Naive thymus-derived CD8-positive, alpha-beta T cell (primary cell): ENCODE measurements around the gene TNFAIP2. TPM values are rescaled to one million over a fixed set of nuclear protein-coding genes. Genes with fewer than 3 reads are reported as not detected.

Experiments
- ATAC-seq, 2 donors: fragments of 150-1000 bp; cut with Tn5 transposase in 1 of 2; sonication (Bioruptor Pico), chemical (Tn5 transposase) in 1 of 2; 1 replicate in 1 of 2; 2 replicates in 1 of 2; pipeline ENCODE4 v1.10.0; 2021; ENCODE audit warnings: mild to moderate bottlenecking in 2 of 2, moderate library complexity in 2 of 2
- POLR2A ChIA-PET: fragments of 350-600 bp; sonication (Branson Sonifier 250); formaldehyde crosslinking; loops from one replicate; lab custom pipeline; 2021; ENCODE audit warnings: antibody characterized with exemption; lab: Charles Lee
- DNase-seq, 10 donors: peaks; one replicate each; pipeline versions ENCODE4 v3.0.0 to v3.0.0-alpha.2; 2020 to 2022
- H3K27ac Mint-ChIP-seq, 10 donors: one replicate each; pipeline ENCODE4 v1.8.0; 2020 to 2022; ENCODE audit warnings: mild to moderate bottlenecking in 10 of 10, mixed read lengths in 10 of 10, moderate library complexity in 4 of 10, inconsistent platforms in 1 of 10
- H3K27me3 Mint-ChIP-seq, 5 donors: one replicate each; pipeline ENCODE4 v1.8.0; 2021 to 2022; ENCODE audit warnings: mixed read lengths in 5 of 5
- H3K36me3 Mint-ChIP-seq, 3 donors: one replicate each; pipeline ENCODE4 v1.8.0; 2020 to 2022; ENCODE audit warnings: mixed read lengths in 3 of 3, mild to moderate bottlenecking in 2 of 3, inconsistent platforms in 1 of 3
- H3K4me1 Mint-ChIP-seq, 4 donors: one replicate each; pipeline ENCODE4 v1.8.0; 2021 to 2022; ENCODE audit warnings: mixed read lengths in 4 of 4
- H3K4me3 Mint-ChIP-seq, 10 donors: one replicate each; pipeline ENCODE4 v1.8.0; 2020 to 2022; ENCODE audit warnings: mild to moderate bottlenecking in 10 of 10, mixed read lengths in 10 of 10, moderate library complexity in 6 of 10, inconsistent platforms in 1 of 10
- H3K9me3 Mint-ChIP-seq, 9 donors: one replicate each; pipeline ENCODE4 v1.8.0; 2020 to 2022; ENCODE audit warnings: mixed read lengths in 9 of 9, mild to moderate bottlenecking in 3 of 9, inconsistent platforms in 1 of 9, moderate library complexity in 1 of 9
- polyA plus RNA-seq, 3 donors: library from polyadenylated mRNA; unstranded; fragments of 300-500 nt; fragmentation: Illumina TruSeq; gene quantifications; one replicate each; pipeline ENCODE4 v1.2.3, GENCODE V29; 2021
- total RNA-seq, 8 experiments: library from RNA in 2 of 8; stranded (reverse) in 2 of 8; gene quantifications; one replicate each; pipeline ENCODE4 v1.2.3 and lab custom pipeline; 2021 to 2026

The TNFAIP2 gene
- total and polyA plus RNA-seq, 5 experiments from 2014 or later: 0.55 to 1.0 TPM; not detected in 3

DNA sequence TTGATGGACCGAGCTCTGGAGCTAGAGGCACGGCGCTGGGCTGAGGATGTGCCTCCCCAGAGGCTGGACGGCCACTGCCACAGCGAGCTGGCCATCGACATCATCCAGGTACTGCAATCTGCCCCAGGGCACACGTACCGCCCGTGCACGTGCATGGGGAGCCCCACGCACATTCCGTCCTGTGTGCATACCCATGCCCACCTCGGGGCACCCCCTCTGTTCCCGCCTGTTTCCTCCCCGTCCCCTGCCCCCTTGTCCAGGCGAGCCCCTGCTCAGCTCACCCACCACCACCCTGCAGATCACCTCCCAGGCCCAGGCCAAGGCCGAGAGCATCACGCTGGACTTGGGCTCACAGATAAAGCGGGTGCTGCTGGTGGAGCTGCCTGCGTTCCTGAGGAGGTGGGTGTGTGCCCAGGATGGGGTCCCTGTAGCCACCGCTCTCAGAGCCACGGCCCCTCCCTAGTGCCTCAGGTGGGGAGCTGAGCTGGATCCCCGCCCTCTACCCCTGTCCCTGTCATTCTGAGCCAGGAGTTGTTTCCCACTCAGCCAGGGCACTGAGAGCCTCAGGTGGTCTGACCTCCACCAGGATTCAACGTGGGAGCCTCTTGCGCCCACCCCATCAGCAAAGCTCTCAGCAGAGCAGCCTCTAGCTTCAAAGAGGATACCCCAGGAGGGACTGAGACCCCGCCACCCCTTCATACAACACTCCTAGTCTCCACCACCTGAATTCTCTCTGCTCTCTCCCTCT, 6.9 kb downstream of the TNFAIP2 start:
- Mint-ChIP-seq H3K27ac (no peak overlapping the region), H3K4me1 (peaks cover 0 to 2% (median 0%) of the 10 kb centered on the region in 4 donors), H3K4me3 (no peak overlapping the region), H3K27me3 (peaks cover 0 to 12% (median 4%) of the 10 kb centered on the region in 5 donors), H3K9me3 (peaks cover 0 to 2% (median 0%) of the 10 kb centered on the region in 9 donors), H3K36me3 (no peaks in the 10 kb centered on the region)
- peak in 1 of 10 donors; percentile 40 for DNase-seq
- POLR2A ChIA-PET: no interaction called here
- ATAC-seq: no peak

DNA sequence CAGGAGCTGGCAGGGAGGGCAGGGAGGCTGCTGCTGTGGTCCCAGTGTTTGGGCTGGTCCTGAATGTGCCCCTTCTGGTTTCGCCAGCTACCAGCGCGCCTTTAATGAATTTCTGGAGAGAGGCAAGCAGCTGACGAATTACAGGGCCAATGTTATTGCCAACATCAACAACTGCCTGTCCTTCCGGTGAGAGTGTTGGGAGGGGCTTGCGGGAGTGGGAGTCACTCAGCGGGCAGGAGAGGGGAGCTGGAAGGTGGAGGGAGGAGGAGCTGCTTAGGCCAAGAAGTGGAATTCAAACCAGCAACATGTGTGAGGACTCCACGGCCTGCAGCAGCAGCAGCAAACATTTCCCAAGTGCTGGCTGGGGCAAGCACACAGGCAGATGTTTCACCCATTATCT, 7.7 kb downstream of the TNFAIP2 start:
- Mint-ChIP-seq H3K36me3 (no peaks in the 10 kb centered on the region), H3K9me3 (peaks cover 0 to 2% (median 0%) of the 10 kb centered on the region in 9 donors), H3K27me3 (peaks cover 0 to 12% (median 0%) of the 10 kb centered on the region in 5 donors), H3K4me1 (peaks cover 0 to 2% (median 0%) of the 10 kb centered on the region in 4 donors), H3K4me3 (no peak overlapping the region), H3K27ac (peak overlapping the region in 2 of 10 donors; percentile 58 to 62)
- DNase-seq (peak in 1 of 10 donors; percentile 52), ATAC-seq (no peak)
- POLR2A ChIA-PET: no interaction called here

DNA sequence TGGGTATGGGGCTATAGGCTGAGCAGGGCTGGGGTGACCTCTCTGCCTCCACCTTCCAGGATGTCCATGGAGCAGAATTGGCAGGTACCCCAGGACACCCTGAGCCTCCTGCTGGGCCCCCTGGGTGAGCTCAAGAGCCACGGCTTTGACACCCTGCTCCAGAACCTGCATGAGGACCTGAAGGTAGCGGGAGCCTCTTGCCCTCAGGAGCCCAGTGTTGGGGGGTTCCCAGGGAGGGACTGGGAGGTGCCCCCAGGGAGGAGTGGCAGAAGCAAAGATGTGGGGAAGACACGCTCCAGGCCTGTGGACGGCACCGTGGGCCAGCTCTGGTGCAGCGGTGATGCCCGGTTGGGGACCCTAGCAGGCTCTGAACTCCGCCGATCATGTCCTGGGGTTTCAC, 8.3 kb downstream of the TNFAIP2 start:
- POLR2A ChIA-PET: no interaction called here
- Mint-ChIP-seq H3K27me3 (peaks cover 0 to 12% (median 0%) of the 10 kb centered on the region in 5 donors), H3K27ac (no peak overlapping the region), H3K9me3 (no peaks in the 10 kb centered on the region), H3K4me3 (no peak overlapping the region), H3K4me1 (no peaks in the 10 kb centered on the region), H3K36me3 (no peaks in the 10 kb centered on the region)
- DNase-seq (peak in 1 of 10 donors; percentile 53), ATAC-seq (no peak)

DNA sequence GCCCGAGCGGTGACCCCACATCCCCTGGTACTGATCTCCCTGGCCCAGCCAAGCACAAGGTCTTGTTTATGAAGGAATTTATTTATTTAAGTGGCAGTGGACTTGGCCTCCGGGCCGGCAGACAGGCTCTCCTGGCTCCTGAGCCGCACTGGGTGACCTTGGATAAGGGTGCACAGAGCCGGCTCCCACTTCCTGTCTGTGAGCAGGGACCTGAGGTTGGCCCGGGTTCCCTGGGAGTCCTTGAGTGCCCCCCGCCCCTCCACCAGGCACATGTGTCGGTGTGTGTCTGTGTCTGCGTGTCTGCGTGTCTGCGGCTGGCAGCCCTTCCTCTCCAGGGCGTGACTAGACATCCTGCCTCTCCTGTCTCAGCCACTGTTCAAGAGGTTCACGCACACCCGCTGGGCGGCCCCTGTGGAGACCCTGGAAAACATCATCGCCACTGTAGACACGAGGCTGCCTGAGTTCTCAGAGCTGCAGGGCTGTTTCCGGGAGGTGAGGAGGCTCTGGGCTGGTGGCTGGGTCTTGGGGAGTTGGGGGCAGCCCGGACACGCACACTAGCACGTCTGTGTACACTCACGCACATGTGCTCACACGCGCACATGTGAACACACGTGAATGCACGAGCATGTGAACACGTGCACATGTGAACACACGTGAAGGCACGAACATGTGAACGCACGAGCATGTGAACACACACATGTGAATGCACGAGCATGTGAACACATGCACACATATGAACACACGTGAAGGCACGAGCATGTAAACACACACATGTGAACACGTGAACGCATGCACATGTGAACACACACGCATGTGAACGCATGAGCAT, 9.3 kb downstream of the TNFAIP2 start:
- H3K9me3 Mint-ChIP-seq: no peaks in the 10 kb centered on the region
- H3K4me3 Mint-ChIP-seq: no peak overlapping the region
- DNase-seq (peak in 1 of 10 donors; percentile 52), ATAC-seq (no peak)
- H3K4me1 Mint-ChIP-seq: no peaks in the 10 kb centered on the region
- no peak overlapping the region for H3K27ac Mint-ChIP-seq
- H3K36me3 Mint-ChIP-seq: no peaks in the 10 kb centered on the region
- H3K27me3 Mint-ChIP-seq: peaks cover 0 to 12% (median 2%) of the 10 kb centered on the region in 5 donors
- POLR2A ChIA-PET: no interaction called here

DNA sequence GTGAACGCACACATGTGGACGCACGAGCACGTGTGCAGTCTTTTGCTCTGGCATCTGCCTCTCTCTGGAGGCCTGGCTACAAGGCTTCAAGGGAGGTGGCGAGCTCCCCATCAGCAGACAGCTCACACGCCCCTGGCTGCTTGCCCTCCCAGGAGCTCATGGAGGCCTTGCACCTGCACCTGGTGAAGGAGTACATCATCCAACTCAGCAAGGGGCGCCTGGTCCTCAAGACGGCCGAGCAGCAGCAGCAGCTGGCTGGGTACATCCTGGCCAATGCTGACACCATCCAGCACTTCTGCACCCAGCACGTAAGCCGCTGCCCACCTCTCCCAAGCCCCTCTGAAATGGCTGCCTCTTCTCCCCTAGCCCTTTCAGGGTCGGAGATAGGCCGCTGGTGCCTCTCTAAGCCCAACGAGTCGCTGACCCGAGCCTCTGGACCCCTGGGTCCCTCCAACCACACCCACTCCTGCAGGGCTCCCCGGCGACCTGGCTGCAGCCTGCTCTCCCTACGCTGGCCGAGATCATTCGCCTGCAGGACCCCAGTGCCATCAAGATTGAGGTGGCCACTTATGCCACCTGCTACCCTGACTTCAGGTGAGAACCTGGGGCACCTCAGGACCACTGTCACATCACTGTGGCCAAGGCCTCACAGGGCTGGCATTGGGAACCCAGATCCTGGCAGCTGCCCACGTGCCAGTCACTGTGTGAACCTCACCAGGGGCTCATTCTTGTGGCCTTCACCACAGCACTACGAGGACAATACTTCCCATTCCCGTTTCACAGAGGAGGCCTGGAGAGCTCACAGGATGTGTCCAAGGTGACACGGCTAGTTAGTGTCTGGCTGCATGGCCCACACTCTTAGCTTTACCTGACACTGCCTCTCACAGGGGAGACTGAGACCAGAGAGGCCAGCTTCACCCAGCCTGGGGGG, 10.2 kb downstream of the TNFAIP2 start:
- H3K4me3 Mint-ChIP-seq: no peak overlapping the region
- H3K27me3 Mint-ChIP-seq: peaks cover 0 to 9% (median 2%) of the 10 kb centered on the region in 5 donors
- no peaks in the 10 kb centered on the region for H3K36me3 Mint-ChIP-seq
- POLR2A ChIA-PET: no interaction called here
- ATAC-seq (no peak), DNase-seq (peak in 1 of 10 donors; percentile 48)
- H3K4me1 Mint-ChIP-seq: no peaks in the 10 kb centered on the region
- no peaks in the 10 kb centered on the region for H3K9me3 Mint-ChIP-seq
- H3K27ac Mint-ChIP-seq: peak overlapping the region in 2 of 10 donors; percentile 13 to 48

DNA sequence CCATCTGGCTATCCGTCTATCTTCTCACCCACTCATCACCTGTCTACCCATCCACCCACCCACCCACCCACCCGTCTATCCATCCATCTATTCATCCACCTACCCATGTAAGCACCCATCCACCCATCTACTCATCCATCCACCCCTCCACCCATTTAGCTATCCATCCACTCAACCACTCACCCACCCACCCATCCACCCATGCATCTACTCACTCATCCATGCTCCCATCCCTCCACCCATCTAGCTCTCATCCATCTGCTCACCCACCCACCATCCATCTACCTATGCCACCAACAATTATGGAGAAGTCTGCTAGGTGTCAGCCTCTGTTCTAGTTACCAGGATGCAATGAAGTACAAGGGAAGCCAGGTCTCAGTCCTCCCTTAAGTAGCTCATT, 11.1 kb downstream of the TNFAIP2 start:
- Mint-ChIP-seq H3K36me3 (no peaks in the 10 kb centered on the region), H3K27me3 (peaks cover 0 to 13% (median 2%) of the 10 kb centered on the region in 5 donors), H3K27ac (peak overlapping the region in 1 of 10 donors; percentile 48), H3K9me3 (no peaks in the 10 kb centered on the region), H3K4me3 (no peak overlapping the region), H3K4me1 (no peaks in the 10 kb centered on the region)
- POLR2A ChIA-PET: no interaction called here
- DNase-seq (no peak), ATAC-seq (no peak)

DNA sequence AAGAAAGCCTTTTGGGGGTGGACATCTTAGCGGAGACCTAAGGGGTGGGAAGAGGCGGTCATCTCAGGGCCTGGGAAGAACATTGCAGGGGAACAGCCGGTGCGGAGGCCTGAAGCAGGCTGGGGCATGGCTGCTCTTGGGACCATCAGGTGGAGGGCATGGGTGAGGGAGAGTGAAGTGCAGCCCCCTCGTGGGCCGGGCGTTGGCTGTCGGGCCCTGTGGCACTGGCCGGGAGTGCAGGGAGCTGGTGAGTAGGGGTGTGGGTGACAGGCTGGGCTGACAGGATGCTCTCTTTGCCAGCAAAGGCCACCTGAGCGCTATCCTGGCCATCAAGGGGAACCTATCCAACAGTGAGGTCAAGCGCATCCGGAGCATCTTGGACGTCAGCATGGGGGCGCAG, 11.7 kb downstream of the TNFAIP2 start:
- H3K36me3 Mint-ChIP-seq: no peaks in the 10 kb centered on the region
- H3K4me1 Mint-ChIP-seq: no peaks in the 10 kb centered on the region
- POLR2A ChIA-PET: no interaction called here
- ATAC-seq (no peak), DNase-seq (peak in 1 of 10 donors; percentile 18)
- peaks cover 0 to 13% (median 6%) of the 10 kb centered on the region in 5 donors for H3K27me3 Mint-ChIP-seq
- H3K9me3 Mint-ChIP-seq: no peaks in the 10 kb centered on the region
- no peak overlapping the region for H3K4me3 Mint-ChIP-seq
- no peak overlapping the region for H3K27ac Mint-ChIP-seq

DNA sequence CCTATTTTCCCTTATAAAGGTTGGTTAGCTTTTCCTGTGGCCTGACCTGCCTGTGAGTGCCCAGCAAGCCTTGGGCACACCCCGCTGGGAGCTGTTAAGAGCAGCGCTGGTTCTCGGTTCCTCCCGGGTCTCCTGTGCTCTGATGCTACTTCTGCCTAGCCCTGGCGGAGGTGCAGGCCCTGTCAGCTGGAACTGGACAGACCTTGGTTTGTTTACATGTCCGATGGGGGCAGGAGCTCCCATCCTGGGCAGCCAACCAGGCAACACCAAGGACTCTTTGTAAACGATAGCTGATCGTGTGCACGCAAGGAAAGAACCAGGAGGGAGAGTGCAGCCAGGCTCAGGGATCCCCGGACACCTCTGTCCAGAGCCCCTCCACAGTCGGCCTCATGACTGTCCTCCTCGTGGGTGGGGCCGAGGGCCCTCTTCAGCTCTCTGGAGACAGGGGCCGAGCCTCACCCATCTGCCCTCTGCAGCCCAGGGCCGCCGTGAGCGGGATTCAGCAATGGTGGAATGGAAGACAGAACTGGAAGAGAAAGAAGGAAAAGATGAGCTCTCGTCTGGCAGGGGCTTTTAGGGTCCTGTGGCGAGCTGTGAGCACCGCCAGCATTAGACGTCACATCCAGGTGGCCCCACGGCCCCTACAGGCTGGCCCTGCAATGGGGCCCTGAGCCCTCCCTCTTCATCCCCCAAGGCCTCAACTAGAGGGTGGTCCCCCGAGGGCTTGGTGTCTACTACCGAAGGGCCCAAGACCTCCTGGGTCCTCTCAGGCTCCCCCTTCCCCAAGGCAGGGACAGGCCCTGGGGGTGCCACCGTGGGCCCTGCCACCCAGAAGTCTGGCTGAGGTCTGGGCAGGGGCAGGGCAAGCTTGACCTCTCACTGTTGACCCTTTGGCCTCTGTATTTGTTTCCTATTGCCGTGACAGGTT, 12.3 kb downstream of the TNFAIP2 start:
- Mint-ChIP-seq H3K27ac (no peak overlapping the region), H3K4me3 (no peak overlapping the region), H3K9me3 (no peaks in the 10 kb centered on the region), H3K27me3 (peaks cover 0 to 13% (median 10%) of the 10 kb centered on the region in 5 donors), H3K4me1 (peaks cover 2 to 5% (median 4%) of the 10 kb centered on the region in 4 donors), H3K36me3 (no peaks in the 10 kb centered on the region)
- peak in 1 of 10 donors; percentile 31 for DNase-seq
- no peak for ATAC-seq
- POLR2A ChIA-PET: no interaction called here

DNA sequence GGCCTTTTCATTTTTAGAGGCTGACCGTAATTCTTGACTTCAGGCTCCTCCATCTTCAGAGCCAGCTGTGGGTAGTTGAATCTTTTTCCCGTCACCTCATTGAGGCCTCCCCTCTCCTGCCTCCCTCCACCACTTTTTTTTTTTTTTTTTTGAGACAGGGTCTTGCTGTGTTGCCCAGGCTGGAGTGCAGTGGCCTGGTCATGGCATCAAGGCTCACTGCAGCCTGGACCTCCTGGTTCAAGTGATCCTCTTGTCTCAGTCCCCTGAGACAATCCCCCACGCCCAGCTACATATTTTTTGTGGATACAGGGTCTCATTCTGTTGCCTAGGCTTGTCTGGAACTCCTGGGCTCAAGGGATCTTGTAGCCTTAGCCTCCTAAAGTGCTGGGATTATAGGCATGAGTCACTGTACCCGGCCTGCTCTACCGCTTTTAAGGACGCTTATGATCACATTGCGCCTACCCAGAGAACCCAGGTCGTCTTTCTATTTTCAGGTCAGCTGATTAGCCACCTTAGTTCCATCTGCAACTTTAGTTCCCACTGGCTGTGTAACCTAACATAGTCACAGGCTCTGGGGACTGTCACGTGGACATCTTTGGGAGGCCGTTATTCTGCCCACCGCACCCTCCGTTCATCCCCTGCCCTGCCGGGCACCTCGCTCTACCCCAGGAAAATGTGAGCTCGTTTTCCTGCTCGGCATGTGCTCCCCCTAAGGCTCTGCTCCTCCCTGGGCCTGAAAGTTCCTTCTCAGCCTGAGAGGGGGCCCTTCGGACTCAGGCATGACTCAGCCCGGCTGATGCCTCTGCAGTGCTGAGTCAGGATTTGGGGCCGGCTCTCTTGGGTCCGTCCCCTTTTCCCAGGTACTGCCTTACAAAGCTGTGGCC, 13.4 kb downstream of the TNFAIP2 start:
- ATAC-seq (no peak), DNase-seq (peak in 1 of 10 donors; percentile 34)
- Mint-ChIP-seq H3K27me3 (peaks cover 4 to 17% (median 12%) of the 10 kb centered on the region in 5 donors), H3K4me1 (peaks cover 5 to 15% (median 10%) of the 10 kb centered on the region in 4 donors), H3K9me3 (no peaks in the 10 kb centered on the region), H3K36me3 (no peaks in the 10 kb centered on the region), H3K27ac (peak overlapping the region in 1 of 10 donors; percentile 53), H3K4me3 (no peak overlapping the region)
- POLR2A ChIA-PET: no interaction called here

DNA sequence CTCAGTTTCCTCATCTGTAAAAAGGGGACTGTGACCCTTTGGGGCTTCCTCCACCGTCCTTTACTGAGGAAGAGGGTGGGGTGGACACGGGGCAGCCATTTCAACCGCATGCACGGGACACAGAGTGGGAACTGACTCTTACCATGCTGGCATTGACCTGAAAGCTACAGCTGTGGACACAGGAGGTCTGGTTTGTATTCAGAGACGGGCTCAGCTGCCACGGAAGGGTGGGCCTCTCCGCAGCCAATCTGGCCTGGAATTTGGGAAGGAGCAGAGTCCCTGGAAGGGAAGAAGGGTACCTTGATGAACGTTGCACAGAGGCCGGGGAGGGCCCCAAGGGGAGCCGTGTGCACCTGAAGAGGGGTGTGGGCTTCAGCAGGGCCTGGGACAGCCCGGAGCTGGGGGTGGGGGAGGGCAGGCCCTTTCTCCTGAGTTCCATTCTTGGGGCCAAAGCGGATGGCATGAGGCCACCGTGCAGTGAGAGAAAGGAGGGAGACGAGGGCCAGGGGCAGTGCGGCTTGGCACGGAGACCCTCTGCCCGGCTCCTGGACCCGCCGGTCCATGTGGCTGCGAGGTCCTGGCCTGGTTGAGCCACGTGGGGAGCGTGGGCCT, 14.5 kb downstream of the TNFAIP2 start:
- no peak overlapping the region for H3K27ac Mint-ChIP-seq
- H3K4me1 Mint-ChIP-seq: peaks cover 5 to 16% (median 10%) of the 10 kb centered on the region in 4 donors
- POLR2A ChIA-PET: interaction anchor here (0.6 to 0.9 kb wide), 2 partner anchors 23 to 127 kb away, joined by 3 to 5 read pairs; no protein-coding TSS in a partner anchor
- peak in 1 of 10 donors; percentile 48 for DNase-seq
- peaks cover 7 to 24% (median 20%) of the 10 kb centered on the region in 5 donors for H3K27me3 Mint-ChIP-seq
- no peaks in the 10 kb centered on the region for H3K36me3 Mint-ChIP-seq
- no peaks in the 10 kb centered on the region for H3K9me3 Mint-ChIP-seq
- no peak overlapping the region for H3K4me3 Mint-ChIP-seq
- no peak for ATAC-seq
